BE2C (cell line): ENCODE measurements around the gene NABP1.

Experiments used
- DNase-seq: peaks from one replicate; pipeline ENCODE4 v3.0.0-alpha.2; 2020
- H3K27me3 ChIP-seq: fragments of 250-450 bp; sonication (Bioruptor Pico); 2 replicates; pipeline ENCODE4 v1.5.1; 2020; ENCODE audit warnings: mild to moderate bottlenecking
- H3K36me3 ChIP-seq: fragments of 250-450 bp; sonication (Bioruptor Pico); 2 replicates; pipeline ENCODE4 v1.5.1; 2020; ENCODE audit warnings: mild to moderate bottlenecking
- H3K4me1 ChIP-seq: fragments of 250-450 bp; sonication (Bioruptor Pico); 2 replicates; pipeline ENCODE4 v1.5.1; 2020
- H3K4me3 ChIP-seq: 2 replicates; pipeline ENCODE4 v1.5.1; 2011; ENCODE audit warnings: low read depth, low read length
- H3K9me3 ChIP-seq: fragments of 250-450 bp; sonication (Bioruptor Pico); 2 replicates; pipeline ENCODE4 v1.5.1; 2020
- CTCF ChIP-seq: IDR thresholded peaks from 2 replicates; pipeline ENCODE4 v1.5.1; 2012; ENCODE audit warnings: mild to moderate bottlenecking, low read depth, low read length

The NABP1 gene

GRCh38 chr2:191724015-191724414 is 46.1 kb downstream of the NABP1 start:
- no peak for DNase-seq
- no peaks in the 10 kb centered on the region for H3K4me1 ChIP-seq
- no peaks in the 10 kb centered on the region for H3K36me3 ChIP-seq
- H3K9me3 ChIP-seq: no peaks in the 10 kb centered on the region
- TF ChIP-seq CTCF: no peak
- H3K4me3 ChIP-seq: no peak overlapping the region
- H3K27me3 ChIP-seq: no peaks in the 10 kb centered on the region

GRCh38 chr2:191728750-191729624 is 51.1 kb downstream of the NABP1 start:
- Histone ChIP-seq H3K36me3 (no peaks in the 10 kb centered on the region), H3K27me3 (no peaks in the 10 kb centered on the region), H3K9me3 (no peaks in the 10 kb centered on the region), H3K4me1 (0 out of 2 replicates have a peak, but pooled peaks cover 3% of the 10 kb centered on the region), H3K4me3 (no peak overlapping the region)
- TF ChIP-seq CTCF: no peak
- DNase-seq: no peak

GRCh38 chr2:191730263-191730662 is 52.3 kb downstream of the NABP1 start:
- no peaks in the 10 kb centered on the region for H3K36me3 ChIP-seq

More at GRCh38 chr2:191730263-191730662, 52.3 kb downstream of the NABP1 start:
- no peaks in the 10 kb centered on the region for H3K27me3 ChIP-seq
- no peak for DNase-seq
- no peaks in the 10 kb centered on the region for H3K9me3 ChIP-seq
- H3K4me1 ChIP-seq: 0 out of 2 replicates have a peak, but pooled peaks cover 3% of the 10 kb centered on the region
- no peak for TF ChIP-seq CTCF
- no peak overlapping the region for H3K4me3 ChIP-seq
